DOHH2 (cell line): ENCODE measurements around the gene HMCN2.

ENCODE experiments used
- H3F3A ChIP-seq: fragments of 200-600 bp; sonication (generic), shearing (Covaris generic); 2 replicates; pipeline ENCODE4 v1.6.0; 2016; ENCODE audit warnings: antibody characterized with exemption, mild to moderate bottlenecking; ENCODE audit not compliant: control insufficient read depth, insufficient read depth
- H3K27ac ChIP-seq: fragments of 200-600 bp; sonication (generic); 2 replicates; pipeline ENCODE4 v1.5.1; 2014; ENCODE audit warnings: low read depth, mild to moderate bottlenecking, low read length, moderate library complexity
- H3K27me3 ChIP-seq: fragments of 200-600 bp; sonication (generic); 2 replicates; pipeline ENCODE4 v1.6.1; 2014; ENCODE audit warnings: mild to moderate bottlenecking, low read length, mixed read lengths; ENCODE audit not compliant: control insufficient read depth
- H3K36me3 ChIP-seq: fragments of 200-600 bp; sonication (generic); 2 replicates; pipeline ENCODE4 v1.6.1; 2014; ENCODE audit warnings: mild to moderate bottlenecking, low read length, moderate library complexity, mixed read lengths; ENCODE audit not compliant: control insufficient read depth
- H3K4me1 ChIP-seq: fragments of 200-600 bp; sonication (generic); 2 replicates; pipeline ENCODE4 v1.6.1; 2014; ENCODE audit warnings: mild to moderate bottlenecking, low read length, mixed read lengths; ENCODE audit not compliant: control insufficient read depth
- H3K4me2 ChIP-seq: fragments of 200-600 bp; sonication (generic); 2 replicates; pipeline ENCODE4 v1.6.0; 2014; ENCODE audit warnings: mild to moderate bottlenecking, low read length, moderate library complexity
- H3K4me3 ChIP-seq: fragments of 200-600 bp; sonication (generic); 2 replicates; pipeline ENCODE4 v1.5.1; 2014; ENCODE audit warnings: mild to moderate bottlenecking, low read length, mixed read lengths
- H3K79me2 ChIP-seq: fragments of 200-600 bp; sonication (generic); 2 replicates; pipeline ENCODE4 v1.6.1; 2014; ENCODE audit warnings: mild to moderate bottlenecking, low read length, mixed read lengths; ENCODE audit not compliant: control insufficient read depth
- H3K9me2 ChIP-seq: fragments of 200-600 bp; sonication (generic); replicated peaks from 2 replicates; pipeline ENCODE4 v1.6.1; 2014; ENCODE audit warnings: mild to moderate bottlenecking, low read length, mixed read lengths; ENCODE audit not compliant: control insufficient read depth
- H3K9me3 ChIP-seq: fragments of 200-600 bp; sonication (generic); 2 replicates; pipeline ENCODE4 v1.6.1; 2014; ENCODE audit warnings: antibody characterized with exemption, low read length, mixed read lengths; ENCODE audit not compliant: control insufficient read depth, insufficient read depth
- H4K20me1 ChIP-seq: fragments of 200-600 bp; sonication (generic); 2 replicates; pipeline ENCODE4 v1.6.0; 2014; ENCODE audit warnings: low read depth, mild to moderate bottlenecking, antibody characterized with exemption, low read length, moderate library complexity; ENCODE audit not compliant: control insufficient read depth, insufficient read depth
- CTCF ChIP-seq: fragments of 200-600 bp; sonication (generic); IDR thresholded peaks from one replicate; pipeline ENCODE4 v1.5.1; 2014; ENCODE audit warnings: antibody characterized with exemption, mild to moderate bottlenecking, low read depth, low read length; ENCODE audit not compliant: poor library complexity, severe bottlenecking
- EZH2phosphoT487 ChIP-seq: fragments of 200-600 bp; sonication (generic); IDR thresholded peaks from 2 replicates; pipeline ENCODE4 v1.6.1; 2017; ENCODE audit warnings: borderline replicate concordance, mild to moderate bottlenecking, antibody characterized with exemption, low read length, moderate library complexity, mixed read lengths

HMCN2 gene

GRCh38 chr9:130426883-130427282 lies 161.3 kb downstream of the HMCN2 start:
- Histone ChIP-seq H3K9me3 (no peaks in the 10 kb centered on the region), H3K27me3 (peaks cover 14% of the 10 kb centered on the region; the same call in 1 of the 2 replicates), H3K4me2 (no peak overlapping the region), H3K4me1 (no peaks in the 10 kb centered on the region), H3K4me3 (no peak overlapping the region), H3K36me3 (no peaks in the 10 kb centered on the region), H3F3A (no peaks in the 10 kb centered on the region), H3K79me2 (no peaks in the 10 kb centered on the region), H3K27ac (no peak overlapping the region), H3K9me2 (no peaks in the 10 kb centered on the region), H4K20me1 (no peaks in the 10 kb centered on the region)
- TF ChIP-seq CTCF = no peak
- no peak for TF ChIP-seq EZH2phosphoT487

- Histone ChIP-seq H3K36me3 (no peaks in the 10 kb centered on the region), H4K20me1 (no peaks in the 10 kb centered on the region), H3F3A (no peaks in the 10 kb centered on the region), H3K27ac (no peak overlapping the region), H3K4me3 (no peak overlapping the region), H3K4me1 (no peaks in the 10 kb centered on the region), H3K9me3 (no peaks in the 10 kb centered on the region), H3K27me3 (peaks cover 11% of the 10 kb centered on the region; the same call in 1 of the 2 replicates), H3K79me2 (no peaks in the 10 kb centered on the region), H3K4me2 (no peak overlapping the region), H3K9me2 (no peaks in the 10 kb centered on the region)
- TF ChIP-seq CTCF = no peak
- no peak for TF ChIP-seq EZH2phosphoT487
These were observed 161.8 kb downstream of the HMCN2 start for GRCh38 chr9:130427326-130427725.

- H3K4me2 ChIP-seq = no peak overlapping the region
- peaks cover 2% of the 10 kb centered on the region; the same call in 1 of the 2 replicates for H3K27me3 ChIP-seq
- H3K79me2 ChIP-seq = no peaks in the 10 kb centered on the region
- H3K27ac ChIP-seq = no peak overlapping the region
- H3K4me3 ChIP-seq = no peak overlapping the region
- H3F3A ChIP-seq = no peaks in the 10 kb centered on the region
- H3K4me1 ChIP-seq = no peaks in the 10 kb centered on the region
- no peaks in the 10 kb centered on the region for H3K9me3 ChIP-seq
- H3K36me3 ChIP-seq = no peaks in the 10 kb centered on the region
- no peaks in the 10 kb centered on the region for H3K9me2 ChIP-seq
- H4K20me1 ChIP-seq = no peaks in the 10 kb centered on the region
- TF ChIP-seq CTCF = no peak
- TF ChIP-seq EZH2phosphoT487 = no peak
These were observed 162.6 kb downstream of the HMCN2 start for GRCh38 chr9:130428086-130428665.
